Measurements from ENCODE around the gene PIK3C2A. TPM values are rescaled to one million over a fixed set of nuclear protein-coding genes. Genes with fewer than 3 reads are reported as not detected.

The PIK3C2A gene
- total RNA-seq, 1 donor = 60.0 TPM

GRCh38 chr11:17163291-17163690 is 44.5 kb downstream of the PIK3C2A start:
- no peak overlapping the region for H3K4me3 ChIP-seq (ENCODE audit: low read depth, low read length)
- no peak for DNase-seq (ENCODE audit: low read depth)
- TF ChIP-seq, protein P1, sequence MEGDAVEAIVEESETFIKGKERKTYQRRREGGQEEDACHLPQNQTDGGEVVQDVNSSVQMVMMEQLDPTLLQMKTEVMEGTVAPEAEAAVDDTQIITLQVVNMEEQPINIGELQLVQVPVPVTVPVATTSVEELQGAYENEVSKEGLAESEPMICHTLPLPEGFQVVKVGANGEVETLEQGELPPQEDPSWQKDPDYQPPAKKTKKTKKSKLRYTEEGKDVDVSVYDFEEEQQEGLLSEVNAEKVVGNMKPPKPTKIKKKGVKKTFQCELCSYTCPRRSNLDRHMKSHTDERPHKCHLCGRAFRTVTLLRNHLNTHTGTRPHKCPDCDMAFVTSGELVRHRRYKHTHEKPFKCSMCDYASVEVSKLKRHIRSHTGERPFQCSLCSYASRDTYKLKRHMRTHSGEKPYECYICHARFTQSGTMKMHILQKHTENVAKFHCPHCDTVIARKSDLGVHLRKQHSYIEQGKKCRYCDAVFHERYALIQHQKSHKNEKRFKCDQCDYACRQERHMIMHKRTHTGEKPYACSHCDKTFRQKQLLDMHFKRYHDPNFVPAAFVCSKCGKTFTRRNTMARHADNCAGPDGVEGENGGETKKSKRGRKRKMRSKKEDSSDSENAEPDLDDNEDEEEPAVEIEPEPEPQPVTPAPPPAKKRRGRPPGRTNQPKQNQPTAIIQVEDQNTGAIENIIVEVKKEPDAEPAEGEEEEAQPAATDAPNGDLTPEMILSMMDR (IDR thresholded peaks at IDR 0.05; ENCODE audit: insufficient read depth, low read length) = no peak

- TF ChIP-seq, protein P1 (IDR thresholded peaks at IDR 0.05; ENCODE audit: insufficient read depth, low read length) = no peak
- no peak overlapping the region for H3K4me3 ChIP-seq (ENCODE audit: low read depth, low read length)
- DNase-seq (ENCODE audit: low read depth) = no peak
Observed at GRCh38 chr11:17162376-17162775, 45.4 kb downstream of the PIK3C2A start.

DNA sequence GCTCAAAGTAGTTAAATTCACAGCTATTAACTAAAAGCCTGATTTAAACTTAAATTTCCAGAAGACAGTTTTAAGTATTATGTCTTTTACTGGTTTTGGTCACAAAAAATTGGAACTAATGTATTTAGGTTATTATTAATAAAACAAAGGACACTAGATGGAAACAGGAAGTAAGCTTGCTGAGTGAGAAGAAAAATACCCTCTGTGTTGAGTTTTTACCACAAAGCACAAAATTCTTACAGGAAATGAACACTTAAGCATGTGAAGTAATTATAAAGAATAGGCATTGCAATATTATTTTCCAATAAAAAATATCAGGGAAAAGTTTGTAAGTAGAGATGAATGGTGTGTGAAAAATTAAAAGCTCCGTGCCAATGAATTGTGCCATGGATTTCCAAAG is 46.3 kb downstream of the PIK3C2A start:
- no peak for DNase-seq (ENCODE audit: low read depth)
- H3K4me3 ChIP-seq (ENCODE audit: low read depth, low read length) = no peak overlapping the region
- TF ChIP-seq, protein P1 (IDR thresholded peaks at IDR 0.05; ENCODE audit: insufficient read depth, low read length) = no peak

GRCh38 chr11:17159441-17159840 is 48.3 kb downstream of the PIK3C2A start:
- DNase-seq (ENCODE audit: low read depth) = no peak
- TF ChIP-seq, protein P1 (IDR thresholded peaks at IDR 0.05; ENCODE audit: insufficient read depth, low read length) = no peak
- H3K4me3 ChIP-seq (ENCODE audit: low read depth, low read length) = no peak overlapping the region

Other genes starting within 250 kb of the PIK3C2A start
- 0.09 and 0.57 TPM in 2 replicates for gene PLEKHA7, start 193.6 kb downstream of the PIK3C2A start, total RNA-seq (ENCODE audit: low replicate concordance)
- gene RPS13, start 130.3 kb downstream of the PIK3C2A start, total RNA-seq (ENCODE audit: low replicate concordance) = 695 and 1,615 TPM in 2 replicates
- gene NUCB2, start 68.8 kb upstream of the PIK3C2A start, total RNA-seq (ENCODE audit: low replicate concordance) = 149 and 327 TPM in 2 replicates
- 4.6 and 11.7 TPM in 2 replicates for gene NCR3LG1, start 143.8 kb upstream of the PIK3C2A start, total RNA-seq (ENCODE audit: low replicate concordance)
- not detected in 2 replicates for gene KCNJ11, start 180.7 kb upstream of the PIK3C2A start, total RNA-seq (ENCODE audit: low replicate concordance)

All from fibroblast of the aortic adventitia (primary cell).